HFFc6 (cell line): ENCODE results near the gene JOSD2. TPM values are rescaled to one million over a fixed set of nuclear protein-coding genes. Genes with fewer than 3 reads are reported as not detected.
"Not testable (repeated sequence)": the region's sequence is repeated elsewhere in the genome, so short reads cannot be mapped to it uniquely, and the experiment has no call there.

Experiments used
- DNase-seq: peaks from one replicate; pipeline ENCODE4 v3.0.0-alpha.2; 2018
- H3K27ac Mint-ChIP-seq: 2 replicates; pipeline ENCODE4 v1.8.0; 2020; ENCODE audit warnings: mild to moderate bottlenecking, mixed read lengths
- H3K27me3 Mint-ChIP-seq: 2 replicates; pipeline ENCODE4 v1.8.0; 2021; ENCODE audit warnings: mild to moderate bottlenecking, moderate library complexity, mixed read lengths; ENCODE audit not compliant: insufficient read depth
- H3K36me3 Mint-ChIP-seq: 2 replicates; pipeline ENCODE4 v1.8.0; 2021; ENCODE audit warnings: low read depth, mixed read lengths
- H3K4me1 Mint-ChIP-seq: 2 replicates; pipeline ENCODE4 v1.8.0; 2020; ENCODE audit warnings: low read depth, mixed read lengths
- H3K4me3 Mint-ChIP-seq: 2 replicates; pipeline ENCODE4 v1.8.0; 2020; ENCODE audit warnings: mild to moderate bottlenecking, moderate library complexity, mixed read lengths
- H3K9me3 Mint-ChIP-seq: 2 replicates; pipeline ENCODE4 v1.8.0; 2020; ENCODE audit warnings: mild to moderate bottlenecking, mixed read lengths
- total RNA-seq, 6 experiments: library from RNA; stranded (reverse); fragmentation: NEBNext Ultra II Directional; extraction: Animal tissue kit (Norgen Biotek cat#: 25700); gene quantifications; 2 replicates in 1 of 6; 3 replicates in 5 of 6; pipeline ENCODE4 v1.2.3, GENCODE V29; 2021
- TF ChIP-seq, protein P1 (sequence below): fragments of 200-600 bp; sonication (generic); IDR thresholded peaks from 2 replicates; pipeline ENCODE4 v1.5.0; 2021; ENCODE audit warnings: antibody characterized with exemption, mild to moderate bottlenecking

The JOSD2 gene
- total RNA-seq, 6 experiments from 2014 or later = 62.7 to 86.3 (median 72.8) TPM

DNA sequence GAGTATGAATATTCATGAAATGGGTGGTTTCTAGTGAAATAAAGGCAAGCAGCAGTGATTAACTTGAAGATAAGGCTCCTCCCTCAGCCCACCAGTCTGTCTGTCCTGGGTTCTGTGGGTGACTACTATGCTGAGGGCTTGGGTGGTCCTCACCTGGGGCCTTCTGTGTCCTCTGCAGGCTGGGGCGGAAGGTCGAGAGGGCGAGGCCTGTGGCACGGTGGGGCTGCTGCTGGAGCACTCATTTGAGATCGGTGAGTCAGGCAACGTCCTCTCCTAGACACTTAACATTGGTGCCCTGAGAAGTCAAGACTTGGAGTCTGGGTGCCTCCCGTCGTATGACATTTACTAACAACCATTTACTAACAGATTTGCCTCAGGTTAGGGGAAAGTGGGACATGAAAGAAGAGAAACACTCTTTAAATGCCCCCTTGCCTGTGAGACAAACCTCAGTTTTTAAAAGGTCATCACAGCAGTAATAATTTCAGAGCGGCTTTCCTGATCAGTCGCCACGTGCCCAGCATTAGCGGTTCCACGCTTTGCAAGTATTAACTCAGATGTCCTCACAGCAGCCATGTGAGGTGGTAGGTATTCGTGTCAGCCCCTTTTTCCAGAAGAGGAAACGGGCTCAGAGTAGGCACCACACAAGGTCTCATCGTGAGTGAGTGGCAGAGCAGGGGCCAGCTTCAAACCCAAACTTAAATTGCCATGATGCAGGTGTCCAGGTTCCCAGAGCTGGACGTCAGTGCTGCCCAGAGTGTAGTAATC is 33.1 kb downstream of the JOSD2 start:
- TF ChIP-seq, protein P1, sequence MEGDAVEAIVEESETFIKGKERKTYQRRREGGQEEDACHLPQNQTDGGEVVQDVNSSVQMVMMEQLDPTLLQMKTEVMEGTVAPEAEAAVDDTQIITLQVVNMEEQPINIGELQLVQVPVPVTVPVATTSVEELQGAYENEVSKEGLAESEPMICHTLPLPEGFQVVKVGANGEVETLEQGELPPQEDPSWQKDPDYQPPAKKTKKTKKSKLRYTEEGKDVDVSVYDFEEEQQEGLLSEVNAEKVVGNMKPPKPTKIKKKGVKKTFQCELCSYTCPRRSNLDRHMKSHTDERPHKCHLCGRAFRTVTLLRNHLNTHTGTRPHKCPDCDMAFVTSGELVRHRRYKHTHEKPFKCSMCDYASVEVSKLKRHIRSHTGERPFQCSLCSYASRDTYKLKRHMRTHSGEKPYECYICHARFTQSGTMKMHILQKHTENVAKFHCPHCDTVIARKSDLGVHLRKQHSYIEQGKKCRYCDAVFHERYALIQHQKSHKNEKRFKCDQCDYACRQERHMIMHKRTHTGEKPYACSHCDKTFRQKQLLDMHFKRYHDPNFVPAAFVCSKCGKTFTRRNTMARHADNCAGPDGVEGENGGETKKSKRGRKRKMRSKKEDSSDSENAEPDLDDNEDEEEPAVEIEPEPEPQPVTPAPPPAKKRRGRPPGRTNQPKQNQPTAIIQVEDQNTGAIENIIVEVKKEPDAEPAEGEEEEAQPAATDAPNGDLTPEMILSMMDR = no peak
- H3K9me3 Mint-ChIP-seq = no peaks in the 10 kb centered on the region
- peaks cover 4% of the 10 kb centered on the region for H3K27me3 Mint-ChIP-seq
- no peak for DNase-seq
- H3K27ac Mint-ChIP-seq = no peak overlapping the region
- H3K4me3 Mint-ChIP-seq = peak overlapping the region; percentile 97
- peaks cover 7% of the 10 kb centered on the region; the same call in 1 of the 2 replicates for H3K4me1 Mint-ChIP-seq
- H3K36me3 Mint-ChIP-seq = peaks cover 3% of the 10 kb centered on the region; the same call in 1 of the 2 replicates

DNA sequence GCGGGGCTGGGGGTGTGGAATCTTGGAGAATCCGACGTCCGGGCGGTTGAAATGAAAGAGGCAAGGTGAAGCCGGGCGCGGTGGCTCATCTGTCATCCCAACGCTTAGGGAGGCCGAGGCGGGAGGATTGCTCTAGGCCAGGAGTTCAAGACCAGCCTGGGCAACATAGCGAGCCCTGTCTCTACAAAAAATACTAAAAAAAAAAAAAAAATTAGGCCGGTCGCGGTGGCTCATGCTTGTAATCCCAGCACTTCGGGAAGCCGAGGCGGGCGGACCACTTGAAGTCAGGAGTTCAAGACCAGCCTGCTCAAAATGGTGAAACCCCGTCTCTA is 34.1 kb downstream of the JOSD2 start:
- H3K9me3 Mint-ChIP-seq = no peaks in the 10 kb centered on the region
- TF ChIP-seq, protein P1 = no peak
- no peak for DNase-seq
- peak overlapping the region; percentile 97 for H3K4me3 Mint-ChIP-seq
- H3K27ac Mint-ChIP-seq = peak overlapping the region; percentile 80
- peaks cover 7% of the 10 kb centered on the region; the same call in 1 of the 2 replicates for H3K4me1 Mint-ChIP-seq
- peaks cover 4% of the 10 kb centered on the region for H3K27me3 Mint-ChIP-seq
- H3K36me3 Mint-ChIP-seq = peaks cover 3% of the 10 kb centered on the region; the same call in 1 of the 2 replicates

DNA sequence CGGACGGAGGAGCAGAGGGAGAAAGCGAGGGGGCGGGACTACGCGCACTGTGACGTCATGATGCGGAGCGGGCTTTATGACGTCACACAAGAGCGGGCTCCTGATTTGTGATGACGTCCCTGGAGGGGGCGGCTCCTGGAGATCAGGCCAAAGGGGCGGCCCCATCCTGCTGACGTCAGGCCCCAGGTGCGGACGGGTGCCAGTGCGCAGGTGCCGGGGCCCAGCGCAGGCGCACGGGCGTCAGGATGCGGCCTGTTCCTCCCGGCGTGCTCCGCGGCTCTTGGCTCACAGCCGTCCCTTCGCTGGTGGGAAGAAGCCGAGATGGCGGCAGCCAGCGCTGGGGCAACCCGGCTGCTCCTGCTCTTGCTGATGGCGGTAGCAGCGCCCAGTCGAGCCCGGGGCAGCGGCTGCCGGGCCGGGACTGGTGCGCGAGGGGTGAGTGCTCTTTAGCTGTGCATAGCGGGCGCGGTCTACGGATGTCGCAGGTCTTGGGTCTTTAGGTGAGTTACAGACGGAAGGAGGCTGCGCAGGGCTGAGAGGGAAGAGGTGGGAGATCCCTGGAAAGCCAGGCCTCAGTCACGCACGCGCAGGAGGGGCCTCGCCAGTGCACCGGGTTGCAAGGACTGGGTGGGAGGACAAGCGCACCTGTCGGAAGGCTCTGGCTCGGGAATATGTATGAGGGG is 34.6 kb downstream of the JOSD2 start, which contains the start of the genes EMC10 and GARIN5A:
Gene EMC10 (plus strand): TSS at position 284 of the 683 bp plus-strand sequence. CDS start 38 bp downstream, at position 322.
Gene GARIN5A (minus strand): TSS at position 625 of the 683 bp plus-strand sequence. CDS start 460 bp downstream, at position 165.
- H3K27ac Mint-ChIP-seq = peak within 1 kb of the TSS; percentile 80
- peaks cover 7% of the 10 kb centered on the region; the same call in 1 of the 2 replicates for H3K4me1 Mint-ChIP-seq
- peaks cover 3% of the 10 kb centered on the region; the same call in 1 of the 2 replicates for H3K36me3 Mint-ChIP-seq
- peak within 1 kb of the TSS; percentile 97 for H3K4me3 Mint-ChIP-seq
- TF ChIP-seq, protein P1 = no peak
- no peaks in the 10 kb centered on the region for H3K9me3 Mint-ChIP-seq
- peak; percentile 94 for DNase-seq
- H3K27me3 Mint-ChIP-seq = peaks cover 4% of the 10 kb centered on the region

DNA sequence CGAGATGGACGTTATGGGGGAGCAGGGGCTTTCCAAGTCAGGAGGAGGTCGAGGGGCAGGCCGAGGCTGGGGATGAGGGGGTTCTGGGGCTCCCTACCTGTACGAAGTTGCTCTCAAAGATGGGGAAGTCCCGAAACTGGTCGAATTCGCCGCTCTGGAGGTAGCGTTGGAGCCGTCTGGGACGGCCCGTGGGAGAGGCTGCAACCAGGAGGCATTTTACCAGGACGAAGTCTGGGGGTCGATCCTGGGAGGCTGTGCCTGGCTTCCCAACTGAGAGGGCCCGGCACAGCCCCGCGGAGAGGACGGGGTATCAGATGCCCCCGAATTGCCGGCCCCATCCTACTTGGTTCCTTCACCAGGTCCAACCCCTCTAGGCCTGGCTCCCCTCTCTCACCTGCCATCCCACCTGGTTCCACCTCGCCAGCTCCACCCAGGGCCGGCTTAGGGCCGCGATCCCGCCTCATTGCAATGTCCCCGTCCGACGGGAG is 35.2 kb downstream of the JOSD2 start:
- DNase-seq = no peak
- peaks cover 4% of the 10 kb centered on the region for H3K27me3 Mint-ChIP-seq
- no peaks in the 10 kb centered on the region for H3K9me3 Mint-ChIP-seq
- peak overlapping the region; percentile 97 for H3K4me3 Mint-ChIP-seq
- H3K36me3 Mint-ChIP-seq = peaks cover 3% of the 10 kb centered on the region; the same call in 1 of the 2 replicates
- TF ChIP-seq, protein P1 = no peak
- no peak overlapping the region for H3K27ac Mint-ChIP-seq
- H3K4me1 Mint-ChIP-seq = peaks cover 7% of the 10 kb centered on the region; the same call in 1 of the 2 replicates

DNA sequence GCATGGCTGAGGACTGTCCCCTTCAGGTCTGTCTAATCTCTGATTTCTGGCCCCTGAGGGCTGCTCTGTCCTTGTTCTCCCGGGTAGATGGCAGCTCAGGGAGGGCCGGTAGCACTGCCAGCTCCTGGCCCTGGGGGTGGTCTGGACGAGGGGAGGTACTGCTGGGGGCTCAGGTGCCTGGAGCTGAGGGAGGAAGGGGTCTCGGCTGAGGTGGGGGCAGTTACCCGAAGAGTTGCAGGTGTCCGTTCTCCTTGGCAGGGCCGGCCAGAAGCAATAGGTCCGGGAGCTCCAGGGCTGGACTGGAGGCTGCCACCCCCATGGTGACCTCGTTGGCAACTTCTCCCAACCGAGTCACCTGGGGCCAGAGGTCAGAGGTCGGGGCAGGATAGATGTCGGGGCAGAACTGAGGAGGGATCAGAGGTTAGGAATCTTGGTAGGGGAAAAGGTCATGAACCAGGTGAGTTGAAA is 35.9 kb downstream of the JOSD2 start:
- peaks cover 3% of the 10 kb centered on the region; the same call in 1 of the 2 replicates for H3K36me3 Mint-ChIP-seq

DNA sequence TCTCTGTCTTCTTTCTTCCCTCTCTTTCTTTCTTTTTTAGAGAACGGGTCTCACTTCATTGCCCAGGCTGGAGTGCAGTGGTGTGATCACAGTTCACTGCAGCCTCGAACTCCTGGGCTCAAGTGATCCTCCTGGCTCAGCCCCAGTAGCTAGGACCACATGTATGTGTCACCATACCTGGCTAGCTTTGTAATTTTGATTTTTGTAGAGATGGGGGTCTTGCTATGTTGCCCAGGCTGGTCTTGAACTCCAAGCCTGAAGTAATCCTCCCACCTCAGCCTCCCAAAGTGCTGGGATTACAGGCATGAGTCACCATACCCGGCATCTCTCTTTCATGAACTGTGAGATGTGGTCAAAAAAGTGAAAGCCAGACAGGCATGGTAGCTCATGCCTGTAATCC is 37.7 kb downstream of the JOSD2 start:
- not testable (repeated sequence) for H3K4me3 Mint-ChIP-seq

More for the DNA sequence above, 35.9 kb downstream of the JOSD2 start:
- Mint-ChIP-seq H3K27ac (no peak overlapping the region), H3K4me1 (peaks cover 7% of the 10 kb centered on the region; the same call in 1 of the 2 replicates), H3K27me3 (peaks cover 4% of the 10 kb centered on the region), H3K9me3 (no peaks in the 10 kb centered on the region), H3K4me3 (no peak overlapping the region; the same call in 1 of the 2 replicates)
- TF ChIP-seq, protein P1 = no peak
- no peak for DNase-seq

More for the DNA sequence above, 37.7 kb downstream of the JOSD2 start:
- H3K27me3 Mint-ChIP-seq = peaks cover 13% of the 10 kb centered on the region
- H3K4me1 Mint-ChIP-seq, H3K36me3 Mint-ChIP-seq, H3K27ac Mint-ChIP-seq, DNase-seq, H3K9me3 Mint-ChIP-seq: not testable (repeated sequence)
